Testis (tissue), 2 donors: ENCODE measurements around the gene OCIAD1.
"Not testable (repeated sequence)": the region's sequence is repeated elsewhere in the genome, so short reads cannot be mapped to it uniquely, and the experiment has no call there.

Experiments
- POLR2A ChIP-seq: fragments of 450-650 bp; IDR thresholded peaks from one replicate; pipeline ENCODE4 v1.6.1; 2017; ENCODE audit warnings: antibody characterized with exemption, mild to moderate bottlenecking, moderate library complexity
- TF ChIP-seq, protein P1 (sequence below), 3 experiments: fragments of 450-650 bp in 2 of 3; fragments of 200-600 bp in 1 of 3; sonication (generic) in 1 of 3; IDR thresholded peaks; one replicate each; pipeline ENCODE4 v1.5.1; 2016 to 2019; ENCODE audit warnings: antibody characterized with exemption in 3 of 3, mild to moderate bottlenecking in 2 of 3, moderate library complexity in 1 of 3

GRCh38 chr4:48821431-48821830 is 9.5 kb upstream of the OCIAD1 start:
- TF ChIP-seq, protein P1, sequence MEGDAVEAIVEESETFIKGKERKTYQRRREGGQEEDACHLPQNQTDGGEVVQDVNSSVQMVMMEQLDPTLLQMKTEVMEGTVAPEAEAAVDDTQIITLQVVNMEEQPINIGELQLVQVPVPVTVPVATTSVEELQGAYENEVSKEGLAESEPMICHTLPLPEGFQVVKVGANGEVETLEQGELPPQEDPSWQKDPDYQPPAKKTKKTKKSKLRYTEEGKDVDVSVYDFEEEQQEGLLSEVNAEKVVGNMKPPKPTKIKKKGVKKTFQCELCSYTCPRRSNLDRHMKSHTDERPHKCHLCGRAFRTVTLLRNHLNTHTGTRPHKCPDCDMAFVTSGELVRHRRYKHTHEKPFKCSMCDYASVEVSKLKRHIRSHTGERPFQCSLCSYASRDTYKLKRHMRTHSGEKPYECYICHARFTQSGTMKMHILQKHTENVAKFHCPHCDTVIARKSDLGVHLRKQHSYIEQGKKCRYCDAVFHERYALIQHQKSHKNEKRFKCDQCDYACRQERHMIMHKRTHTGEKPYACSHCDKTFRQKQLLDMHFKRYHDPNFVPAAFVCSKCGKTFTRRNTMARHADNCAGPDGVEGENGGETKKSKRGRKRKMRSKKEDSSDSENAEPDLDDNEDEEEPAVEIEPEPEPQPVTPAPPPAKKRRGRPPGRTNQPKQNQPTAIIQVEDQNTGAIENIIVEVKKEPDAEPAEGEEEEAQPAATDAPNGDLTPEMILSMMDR (IDR thresholded peaks at IDR 0.05) = not testable (repeated sequence)
- TF ChIP-seq POLR2A = not testable (repeated sequence)
